ENCODE results near the gene BTBD16.

Gene BTBD16

GRCh38 chr10:122296363-122297120 lies 25.4 kb downstream of the BTBD16 start:
- DNase-seq = no peak

- no peak for DNase-seq
Observed at GRCh38 chr10:122297583-122297982, 26.5 kb downstream of the BTBD16 start.

GRCh38 chr10:122298206-122298597 lies 27.1 kb downstream of the BTBD16 start:
- no peak for DNase-seq

- DNase-seq = peak; percentile 51
Observed at GRCh38 chr10:122298598-122299301, 27.7 kb downstream of the BTBD16 start.

- DNase-seq = no peak
Observed at GRCh38 chr10:122299423-122300075, 28.5 kb downstream of the BTBD16 start.

- DNase-seq = no peak
Observed at GRCh38 chr10:122301055-122301810, 30.1 kb downstream of the BTBD16 start.

GRCh38 chr10:122301811-122302115 lies 30.7 kb downstream of the BTBD16 start:
- DNase-seq = no peak

GRCh38 chr10:122302315-122302714 lies 31.2 kb downstream of the BTBD16 start:
- DNase-seq = no peak

GRCh38 chr10:122303271-122304053 lies 32.4 kb downstream of the BTBD16 start:
- no peak for DNase-seq

GRCh38 chr10:122304054-122304579 lies 33.0 kb downstream of the BTBD16 start:
- no peak for DNase-seq

- no peak for DNase-seq
Observed at GRCh38 chr10:122306282-122306681, 35.2 kb downstream of the BTBD16 start.

GRCh38 chr10:122306744-122307143 lies 35.6 kb downstream of the BTBD16 start:
- no peak for DNase-seq

- peak; percentile 33 for DNase-seq
Observed at GRCh38 chr10:122307669-122308416, 36.7 kb downstream of the BTBD16 start.

- no peak for DNase-seq
Observed at GRCh38 chr10:122308417-122309141, 37.5 kb downstream of the BTBD16 start.

GRCh38 chr10:122310311-122311050 lies 39.4 kb downstream of the BTBD16 start:
- DNase-seq = peak; percentile 72

- DNase-seq = no peak
Observed at GRCh38 chr10:122311051-122311410, 39.9 kb downstream of the BTBD16 start.

- no peak for DNase-seq
Observed at GRCh38 chr10:122311716-122312115, 40.6 kb downstream of the BTBD16 start.

GRCh38 chr10:122316224-122316884 lies 45.3 kb downstream of the BTBD16 start:
- no peak for DNase-seq

GRCh38 chr10:122321960-122322359 lies 50.9 kb downstream of the BTBD16 start:
- no peak for DNase-seq

GRCh38 chr10:122323189-122323588 lies 52.1 kb downstream of the BTBD16 start:
- DNase-seq = no peak

Measured in SHP77 treated with DMSO at 0.1 percent for 48 hours (cell line).